K562 (cell line): ENCODE results near the gene OMA1. TPM values are rescaled to one million over a fixed set of nuclear protein-coding genes. Genes with fewer than 3 reads are reported as not detected.

Experiments used
- BDP1 ChIP-seq: IDR thresholded peaks from 3 replicates; pipeline ENCODE4 v1.6.1; 2011; ENCODE audit not compliant: insufficient read length, insufficient read depth
- HDAC2 ChIP-seq: fragments of 450-650 bp; IDR thresholded peaks from 2 replicates; pipeline ENCODE4 v1.6.1; 2016; ENCODE audit warnings: mild to moderate bottlenecking
- ILF3 ChIP-seq: fragments of 450-650 bp; IDR thresholded peaks from 2 replicates; pipeline ENCODE4 v1.6.1; 2018; ENCODE audit warnings: antibody characterized with exemption, mild to moderate bottlenecking, moderate library complexity, borderline replicate concordance
- KLF6 ChIP-seq: fragments of 250-450 bp; sonication (Bioruptor Pico); IDR thresholded peaks from 2 replicates; pipeline ENCODE4 v1.4.0; 2020; ENCODE audit warnings: mild to moderate bottlenecking, moderate library complexity, borderline replicate concordance
- LCOR ChIP-seq: sonication (generic); formaldehyde crosslinking; IDR thresholded peaks from 2 replicates; pipeline ENCODE4 v1.8.0; 2022; ENCODE audit warnings: mild to moderate bottlenecking, missing genetic modification reagents
- MCM5 ChIP-seq: fragments of 450-650 bp; IDR thresholded peaks from 2 replicates; pipeline ENCODE4 v1.6.1; 2016; ENCODE audit warnings: low read depth
- PHF20 ChIP-seq: fragments of 450-650 bp; IDR thresholded peaks from 2 replicates; pipeline ENCODE4 v1.6.1; 2018; ENCODE audit not compliant: partially characterized antibody
- ZNF583 ChIP-seq: fragments of 250-450 bp; sonication (Bioruptor Pico); IDR thresholded peaks from 2 replicates; pipeline ENCODE4 v1.4.0; 2020
- ZNF780A ChIP-seq: fragments of 250-450 bp; sonication (Bioruptor Pico); IDR thresholded peaks from 2 replicates; pipeline ENCODE4 v1.5.0; 2021; ENCODE audit warnings: mild to moderate bottlenecking
- polyA plus RNA-seq, 8 experiments: library from polyadenylated mRNA; depleted of rRNA in 4 of 8; stranded (reverse) in 5 of 8; unstranded in 3 of 8; fragments of >200 nt; fragmentation: Nextera tagmentation in 2 of 8; fragmentation: Illumina TruSeq in 1 of 8; extraction: Ambion mirVana in 2 of 8; extraction: Trizol in 1 of 8; gene quantifications; 2 replicates each; pipeline versions ENCODE4 v1.2.1 to v1.2.3, GENCODE V29; 2011 to 2014; ENCODE audit warnings: inconsistent platforms in 1 of 8, missing spikeins in 1 of 8
- total RNA-seq, 7 experiments: library from RNA; depleted of rRNA in 6 of 7; stranded (reverse); fragments of >200 nt in 6 of 7; fragmentation: Illumina TruSeq in 2 of 7; extraction: Trizol in 2 of 7; gene quantifications; 2 replicates each; pipeline versions ENCODE4 v1.2.1 to v1.2.3, GENCODE V29; 2011 to 2021; ENCODE audit warnings: low replicate concordance in 1 of 7
- TF ChIP-seq, protein P1 (sequence below), 2 experiments: fragments of 450-650 bp; IDR thresholded peaks; 2 replicates each; pipeline ENCODE4 v1.6.1; 2016; ENCODE audit warnings: mild to moderate bottlenecking in 2 of 2, borderline replicate concordance in 1 of 2, low read depth in 1 of 2, moderate library complexity in 1 of 2
- TF ChIP-seq, protein P2 (sequence below): sonication (generic); formaldehyde crosslinking; IDR thresholded peaks from 2 replicates; pipeline ENCODE4 v1.8.1; 2023; ENCODE audit warnings: mild to moderate bottlenecking, missing genetic modification reagents
- TF ChIP-seq, protein P3 (sequence below): sonication (generic); formaldehyde crosslinking; IDR thresholded peaks from 2 replicates; pipeline ENCODE4 v1.8.1; 2023; ENCODE audit warnings: missing genetic modification reagents, mild to moderate bottlenecking, borderline replicate concordance

OMA1 gene
- total and polyA plus RNA-seq, 9 of the 15 experiments (the other 6 are each of a cell fraction or from before 2014, with no cell fraction given), result 16.6 to 51.5 (median 33.5) TPM

DNA sequence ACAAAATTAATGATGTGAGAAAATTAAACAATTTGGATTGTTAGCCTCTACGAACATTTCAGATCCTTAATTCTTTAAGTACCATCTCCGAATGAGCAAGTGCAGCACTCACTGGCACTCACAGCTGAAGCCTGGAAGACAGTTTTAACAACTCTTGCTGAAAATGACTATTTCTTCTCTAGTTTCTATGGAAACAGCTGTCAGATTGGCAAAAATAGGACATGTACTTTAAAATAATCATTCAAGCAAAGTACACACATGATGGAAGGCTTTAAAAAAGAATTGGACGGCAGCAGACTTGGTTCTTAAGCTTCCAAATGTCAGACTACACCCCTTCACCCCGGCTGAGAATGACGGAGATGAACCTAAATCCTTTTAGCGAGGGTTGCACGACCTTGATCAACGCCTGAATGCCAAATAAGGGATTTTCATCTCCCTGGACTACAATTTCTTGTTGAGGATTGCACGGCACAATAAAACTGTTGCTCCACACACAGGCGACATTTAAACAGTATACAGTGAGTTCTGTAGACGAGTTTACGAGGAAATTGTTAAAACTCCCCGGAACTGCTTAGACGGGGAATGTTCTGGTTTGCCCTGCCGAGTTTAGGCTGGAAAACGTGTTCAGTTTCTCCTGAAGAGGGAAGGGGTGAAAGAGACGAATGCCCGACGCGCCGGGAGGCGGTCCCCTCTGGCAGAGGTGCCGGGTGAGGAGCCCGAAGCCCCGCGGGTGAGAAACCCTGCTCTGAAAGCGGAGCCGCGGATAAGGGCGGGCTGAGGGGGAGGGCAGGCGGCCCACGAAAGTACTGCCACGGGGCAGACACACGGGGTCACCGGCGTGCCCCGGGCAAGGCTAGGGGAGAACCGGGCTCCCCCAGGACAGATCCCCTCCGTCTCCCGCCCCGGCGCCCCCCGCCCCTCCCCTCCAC, 671 bp downstream of the OMA1 start (continued):
- TF ChIP-seq, protein P1, sequence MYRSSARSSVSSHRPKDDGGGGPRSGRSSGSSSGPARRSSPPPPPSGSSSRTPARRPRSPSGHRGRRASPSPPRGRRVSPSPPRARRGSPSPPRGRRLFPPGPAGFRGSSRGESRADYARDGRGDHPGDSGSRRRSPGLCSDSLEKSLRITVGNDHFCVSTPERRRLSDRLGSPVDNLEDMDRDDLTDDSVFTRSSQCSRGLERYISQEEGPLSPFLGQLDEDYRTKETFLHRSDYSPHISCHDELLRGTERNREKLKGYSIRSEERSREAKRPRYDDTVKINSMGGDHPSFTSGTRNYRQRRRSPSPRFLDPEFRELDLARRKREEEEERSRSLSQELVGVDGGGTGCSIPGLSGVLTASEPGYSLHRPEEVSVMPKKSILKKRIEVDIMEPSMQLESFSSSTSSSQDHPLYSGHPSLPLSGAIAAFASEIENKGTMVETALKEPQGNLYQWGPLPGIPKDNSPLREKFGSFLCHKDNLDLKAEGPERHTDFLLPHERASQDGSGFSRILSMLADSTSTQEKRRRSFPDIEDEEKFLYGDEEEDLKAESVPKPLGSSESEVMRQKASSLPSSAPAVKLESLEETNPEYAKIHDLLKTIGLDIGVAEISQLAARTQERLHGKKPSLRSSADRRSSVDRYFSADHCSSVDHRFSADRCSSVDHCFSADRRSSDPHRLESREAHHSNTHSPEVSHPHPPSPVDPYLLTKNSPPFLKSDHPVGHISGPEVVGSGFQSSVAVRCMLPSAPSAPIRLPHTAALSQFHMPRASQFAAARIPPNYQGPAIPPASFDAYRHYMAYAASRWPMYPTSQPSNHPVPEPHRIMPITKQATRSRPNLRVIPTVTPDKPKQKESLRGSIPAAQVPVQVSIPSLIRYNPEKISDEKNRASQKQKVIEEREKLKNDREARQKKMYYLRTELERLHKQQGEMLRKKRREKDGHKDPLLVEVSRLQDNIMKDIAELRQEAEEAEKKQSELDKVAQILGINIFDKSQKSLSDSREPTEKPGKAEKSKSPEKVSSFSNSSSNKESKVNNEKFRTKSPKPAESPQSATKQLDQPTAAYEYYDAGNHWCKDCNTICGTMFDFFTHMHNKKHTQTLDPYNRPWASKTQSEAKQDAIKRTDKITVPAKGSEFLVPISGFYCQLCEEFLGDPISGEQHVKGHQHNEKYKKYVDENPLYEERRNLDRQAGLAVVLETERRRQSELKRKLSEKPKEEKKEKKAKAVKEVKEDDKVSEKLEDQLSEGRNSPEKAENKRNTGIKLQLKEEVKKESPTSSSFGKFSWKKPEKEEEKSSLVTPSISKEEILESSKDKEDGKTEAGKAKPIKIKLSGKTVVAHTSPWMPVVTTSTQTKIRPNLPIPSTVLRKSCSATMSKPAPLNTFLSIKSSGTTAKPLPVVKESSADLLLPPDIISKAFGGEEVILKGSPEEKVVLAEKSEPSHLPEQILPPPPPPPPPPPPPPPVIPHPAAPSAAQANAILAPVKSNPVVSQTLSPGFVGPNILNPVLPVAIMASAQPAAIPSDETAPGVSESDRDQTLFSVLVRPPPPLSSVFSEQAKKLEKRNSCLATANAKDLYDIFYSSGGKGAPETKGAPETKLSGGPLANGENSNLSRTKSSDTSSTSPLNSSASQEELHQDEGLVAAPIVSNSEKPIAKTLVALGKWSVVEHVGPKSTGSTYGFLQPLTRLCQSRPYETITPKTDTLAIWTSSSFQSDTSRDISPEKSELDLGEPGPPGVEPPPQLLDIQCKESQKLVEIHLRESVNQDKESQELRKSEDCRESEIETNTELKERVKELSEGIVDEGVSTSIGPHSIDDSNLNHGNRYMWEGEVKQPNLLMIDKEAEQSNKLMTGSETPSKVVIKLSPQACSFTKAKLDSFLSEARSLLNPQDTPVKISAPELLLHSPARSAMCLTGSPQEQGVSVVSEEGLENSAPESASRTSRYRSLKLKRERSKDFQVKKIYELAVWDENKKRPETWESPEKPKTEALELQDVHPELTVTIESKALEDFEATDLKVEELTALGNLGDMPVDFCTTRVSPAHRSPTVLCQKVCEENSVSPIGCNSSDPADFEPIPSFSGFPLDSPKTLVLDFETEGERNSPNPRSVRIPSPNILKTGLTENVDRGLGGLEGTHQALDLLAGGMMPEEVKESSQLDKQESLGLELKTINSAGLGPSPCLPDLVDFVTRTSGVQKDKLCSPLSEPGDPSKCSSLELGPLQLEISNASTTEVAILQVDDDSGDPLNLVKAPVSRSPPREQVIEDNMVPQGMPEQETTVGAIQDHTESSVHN (IDR thresholded peaks at IDR 0.05; ENCODE audit: borderline replicate concordance in 1 of 2, low read depth in 1 of 2), result no peak
- TF ChIP-seq, protein P2, sequence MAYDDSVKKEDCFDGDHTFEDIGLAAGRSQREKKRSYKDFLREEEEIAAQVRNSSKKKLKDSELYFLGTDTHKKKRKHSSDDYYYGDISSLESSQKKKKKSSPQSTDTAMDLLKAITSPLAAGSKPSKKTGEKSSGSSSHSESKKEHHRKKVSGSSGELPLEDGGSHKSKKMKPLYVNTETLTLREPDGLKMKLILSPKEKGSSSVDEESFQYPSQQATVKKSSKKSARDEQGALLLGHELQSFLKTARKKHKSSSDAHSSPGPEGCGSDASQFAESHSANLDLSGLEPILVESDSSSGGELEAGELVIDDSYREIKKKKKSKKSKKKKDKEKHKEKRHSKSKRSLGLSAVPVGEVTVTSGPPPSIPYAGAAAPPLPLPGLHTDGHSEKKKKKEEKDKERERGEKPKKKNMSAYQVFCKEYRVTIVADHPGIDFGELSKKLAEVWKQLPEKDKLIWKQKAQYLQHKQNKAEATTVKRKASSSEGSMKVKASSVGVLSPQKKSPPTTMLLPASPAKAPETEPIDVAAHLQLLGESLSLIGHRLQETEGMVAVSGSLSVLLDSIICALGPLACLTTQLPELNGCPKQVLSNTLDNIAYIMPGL (CRISPR knock-in tag), result no peak
- TF ChIP-seq KLF6 (no peak), HDAC2 (no peak), ILF3 (peak; percentile 32; the same call in 1 of the 2 replicates), PHF20 (no peak), MCM5 (no peak), ZNF780A (CRISPR knock-in tag) (no peak), LCOR (CRISPR knock-in tag) (peak; percentile 37; the same call in 1 of the 2 replicates), BDP1 (no peak), ZNF583 (CRISPR knock-in tag) (no peak)
- TF ChIP-seq, protein P3, sequence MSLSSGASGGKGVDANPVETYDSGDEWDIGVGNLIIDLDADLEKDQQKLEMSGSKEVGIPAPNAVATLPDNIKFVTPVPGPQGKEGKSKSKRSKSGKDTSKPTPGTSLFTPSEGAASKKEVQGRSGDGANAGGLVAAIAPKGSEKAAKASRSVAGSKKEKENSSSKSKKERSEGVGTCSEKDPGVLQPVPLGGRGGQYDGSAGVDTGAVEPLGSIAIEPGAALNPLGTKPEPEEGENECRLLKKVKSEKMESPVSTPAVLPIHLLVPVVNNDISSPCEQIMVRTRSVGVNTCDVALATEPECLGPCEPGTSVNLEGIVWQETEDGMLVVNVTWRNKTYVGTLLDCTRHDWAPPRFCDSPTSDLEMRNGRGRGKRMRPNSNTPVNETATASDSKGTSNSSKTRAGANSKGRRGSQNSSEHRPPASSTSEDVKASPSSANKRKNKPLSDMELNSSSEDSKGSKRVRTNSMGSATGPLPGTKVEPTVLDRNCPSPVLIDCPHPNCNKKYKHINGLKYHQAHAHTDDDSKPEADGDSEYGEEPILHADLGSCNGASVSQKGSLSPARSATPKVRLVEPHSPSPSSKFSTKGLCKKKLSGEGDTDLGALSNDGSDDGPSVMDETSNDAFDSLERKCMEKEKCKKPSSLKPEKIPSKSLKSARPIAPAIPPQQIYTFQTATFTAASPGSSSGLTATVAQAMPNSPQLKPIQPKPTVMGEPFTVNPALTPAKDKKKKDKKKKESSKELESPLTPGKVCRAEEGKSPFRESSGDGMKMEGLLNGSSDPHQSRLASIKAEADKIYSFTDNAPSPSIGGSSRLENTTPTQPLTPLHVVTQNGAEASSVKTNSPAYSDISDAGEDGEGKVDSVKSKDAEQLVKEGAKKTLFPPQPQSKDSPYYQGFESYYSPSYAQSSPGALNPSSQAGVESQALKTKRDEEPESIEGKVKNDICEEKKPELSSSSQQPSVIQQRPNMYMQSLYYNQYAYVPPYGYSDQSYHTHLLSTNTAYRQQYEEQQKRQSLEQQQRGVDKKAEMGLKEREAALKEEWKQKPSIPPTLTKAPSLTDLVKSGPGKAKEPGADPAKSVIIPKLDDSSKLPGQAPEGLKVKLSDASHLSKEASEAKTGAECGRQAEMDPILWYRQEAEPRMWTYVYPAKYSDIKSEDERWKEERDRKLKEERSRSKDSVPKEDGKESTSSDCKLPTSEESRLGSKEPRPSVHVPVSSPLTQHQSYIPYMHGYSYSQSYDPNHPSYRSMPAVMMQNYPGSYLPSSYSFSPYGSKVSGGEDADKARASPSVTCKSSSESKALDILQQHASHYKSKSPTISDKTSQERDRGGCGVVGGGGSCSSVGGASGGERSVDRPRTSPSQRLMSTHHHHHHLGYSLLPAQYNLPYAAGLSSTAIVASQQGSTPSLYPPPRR (CRISPR knock-in tag), result no peak; the same call in 1 of the 2 replicates
